ENCODE measurements around the gene KCND3.

GRCh38 chr1:111907321-111907720 lies 82.1 kb downstream of the KCND3 start:
- TF ChIP-seq POLR2AphosphoS5 (IDR thresholded peaks at IDR 0.05; ENCODE audit: low read depth, low read length) (no peak), SIN3A (IDR thresholded peaks at IDR 0.05; ENCODE audit: borderline replicate concordance, insufficient read depth, low read length) (no peak)

Data from PFSK-1 (cell line).